GM18505 (cell line): ENCODE results near the gene SP6.

Experiments used
- ATAC-seq: cut with Tn5 transposase; IDR thresholded peaks from one replicate; pipeline ENCODE4 v1.9.1; 2021; ENCODE audit not compliant: unreplicated experiment
- POLR2A ChIP-seq: IDR thresholded peaks from 4 replicates; pipeline ENCODE4 v1.6.1; 2011; ENCODE audit warnings: borderline replicate concordance; ENCODE audit not compliant: insufficient read depth, insufficient read length; ENCODE audit errors: extremely low read depth

Gene SP6

DNA sequence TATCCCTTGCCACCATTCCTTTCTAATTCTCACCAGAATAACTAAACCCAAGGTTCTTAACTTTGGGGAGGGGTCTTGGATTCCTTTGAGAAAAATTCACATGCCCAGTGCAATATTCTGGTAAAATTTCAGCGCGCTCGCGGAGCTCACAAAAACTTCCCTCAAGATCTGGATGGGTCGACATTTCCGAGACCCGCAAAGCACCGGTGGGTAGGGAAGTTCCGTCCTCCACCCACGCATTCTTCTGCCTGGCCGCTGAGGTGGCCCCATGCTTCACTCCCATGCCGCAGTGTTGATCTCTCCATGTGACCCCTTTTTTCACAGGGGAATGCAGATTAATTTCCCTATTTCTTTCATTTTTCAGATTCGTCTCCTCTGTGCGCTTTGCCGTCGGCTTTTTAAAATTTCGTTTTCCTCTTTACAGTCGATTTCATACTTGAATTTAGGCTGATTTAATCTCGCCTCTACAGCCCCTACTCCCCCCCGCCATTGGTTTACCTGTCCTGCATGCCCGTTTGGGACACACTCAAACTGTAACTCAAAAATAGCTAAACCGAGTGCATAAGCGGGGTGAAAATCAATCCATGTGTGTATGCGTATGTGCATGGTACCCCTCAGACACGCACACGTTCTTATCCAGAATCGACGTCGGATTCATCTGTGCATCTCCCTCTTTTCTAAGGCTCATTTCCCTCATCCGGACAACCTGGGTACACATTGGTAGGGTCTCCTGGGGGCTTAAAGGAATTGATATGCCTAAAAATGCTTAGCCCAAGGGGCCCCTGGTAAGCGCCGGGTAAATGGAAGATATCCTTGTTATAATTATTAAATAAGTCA lies 1.4 kb upstream of the SP6 start:
- no peak for ATAC-seq
- TF ChIP-seq POLR2A, result no peak

DNA sequence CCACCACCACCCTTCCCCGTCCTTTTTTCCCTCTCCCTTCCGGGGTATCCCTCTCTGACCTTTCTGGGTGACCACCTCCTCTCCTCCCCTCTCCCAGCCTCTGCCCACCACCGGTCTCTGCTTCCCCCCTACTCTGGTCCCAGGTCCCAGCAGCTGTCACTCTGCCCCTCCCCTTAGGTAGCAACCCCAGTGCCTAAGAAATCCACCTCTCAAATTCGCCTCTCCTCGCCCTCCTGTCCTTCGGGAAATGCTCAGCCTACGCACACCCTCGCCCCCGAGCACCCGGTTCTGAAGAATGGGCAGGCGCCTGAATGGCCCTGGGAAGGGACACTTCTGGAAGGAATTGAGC lies 775 bp upstream of the SP6 start:
- TF ChIP-seq POLR2A, result no peak
- no peak for ATAC-seq

DNA sequence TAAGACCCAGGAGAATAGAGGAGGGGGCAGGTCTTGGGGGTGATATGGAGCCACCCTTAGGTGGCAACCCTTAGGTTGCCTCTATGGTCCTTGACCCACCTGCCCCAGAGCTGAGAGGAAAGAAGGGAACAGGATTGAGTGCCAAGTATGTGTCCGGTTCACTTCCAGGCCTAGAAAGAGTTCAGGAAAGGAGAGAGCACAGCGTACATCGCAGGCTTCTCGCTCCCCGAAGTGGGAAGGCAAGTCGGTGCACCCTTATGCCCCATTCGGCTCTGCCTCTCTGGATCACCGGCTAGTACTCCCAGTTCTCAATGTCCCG lies 631 bp downstream of the SP6 start:
- no peak for ATAC-seq
- TF ChIP-seq POLR2A, result no peak

DNA sequence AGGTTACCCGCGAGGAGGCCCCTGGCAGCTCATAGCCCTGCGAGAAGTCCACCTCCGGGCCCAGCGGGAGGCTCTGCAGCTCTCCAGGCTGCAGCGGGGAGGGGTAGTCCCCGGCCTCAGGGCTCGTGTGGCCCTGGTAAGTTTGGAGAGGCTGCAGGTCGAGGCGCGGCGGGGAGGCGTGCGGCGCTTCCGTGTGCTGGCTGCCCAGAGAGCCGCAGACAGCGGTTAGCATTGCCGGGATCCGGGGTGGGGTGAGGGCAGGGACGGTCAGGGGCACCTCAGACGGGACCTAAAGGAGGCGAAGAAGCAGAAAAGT lies 2.8 kb downstream of the SP6 start:
- no peak for ATAC-seq
- TF ChIP-seq POLR2A, result no peak

DNA sequence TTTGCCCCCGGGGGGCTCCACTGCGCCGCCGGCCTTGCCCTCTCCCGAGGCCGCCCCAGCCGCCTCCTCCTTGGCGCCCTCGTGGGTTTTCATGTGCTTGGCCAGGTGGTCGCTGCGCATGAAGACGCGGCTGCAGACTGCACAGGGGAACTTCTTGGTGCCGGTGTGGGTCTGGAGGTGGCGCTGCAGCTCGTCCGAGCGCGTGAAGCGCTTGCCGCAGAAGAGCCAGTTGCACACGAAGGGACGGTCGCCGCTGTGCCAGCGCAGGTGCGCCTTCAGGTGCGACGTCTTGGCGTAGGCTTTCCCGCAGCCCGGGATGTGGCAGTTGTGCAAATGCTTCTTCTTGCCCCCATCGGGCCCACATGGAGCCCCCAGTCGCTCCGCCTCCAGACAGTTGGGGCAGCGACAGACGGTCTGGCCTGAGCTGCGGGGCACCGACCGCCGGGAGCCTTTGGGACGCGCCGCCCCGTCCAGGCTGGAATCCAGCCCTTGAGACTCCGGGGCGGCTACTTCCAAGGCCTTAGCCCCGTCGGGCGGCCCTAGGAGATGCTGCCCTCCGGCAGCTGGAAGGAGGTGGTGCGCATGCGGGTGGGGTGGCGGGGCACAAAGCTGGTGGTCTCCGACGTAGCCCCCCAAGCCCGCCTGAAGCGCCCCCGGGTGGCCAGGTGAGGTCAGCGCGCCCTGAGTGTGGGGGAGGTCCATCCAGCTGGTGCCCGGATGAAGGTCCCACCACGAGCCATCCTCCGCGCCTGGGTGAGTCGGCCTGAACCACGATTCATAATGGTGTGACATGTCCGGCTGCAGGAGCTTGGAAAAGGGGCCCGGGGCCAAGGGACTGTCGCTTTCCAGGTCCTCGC lies 3.4 kb downstream of the SP6 start:
- no peak for ATAC-seq
- no peak for TF ChIP-seq POLR2A

DNA sequence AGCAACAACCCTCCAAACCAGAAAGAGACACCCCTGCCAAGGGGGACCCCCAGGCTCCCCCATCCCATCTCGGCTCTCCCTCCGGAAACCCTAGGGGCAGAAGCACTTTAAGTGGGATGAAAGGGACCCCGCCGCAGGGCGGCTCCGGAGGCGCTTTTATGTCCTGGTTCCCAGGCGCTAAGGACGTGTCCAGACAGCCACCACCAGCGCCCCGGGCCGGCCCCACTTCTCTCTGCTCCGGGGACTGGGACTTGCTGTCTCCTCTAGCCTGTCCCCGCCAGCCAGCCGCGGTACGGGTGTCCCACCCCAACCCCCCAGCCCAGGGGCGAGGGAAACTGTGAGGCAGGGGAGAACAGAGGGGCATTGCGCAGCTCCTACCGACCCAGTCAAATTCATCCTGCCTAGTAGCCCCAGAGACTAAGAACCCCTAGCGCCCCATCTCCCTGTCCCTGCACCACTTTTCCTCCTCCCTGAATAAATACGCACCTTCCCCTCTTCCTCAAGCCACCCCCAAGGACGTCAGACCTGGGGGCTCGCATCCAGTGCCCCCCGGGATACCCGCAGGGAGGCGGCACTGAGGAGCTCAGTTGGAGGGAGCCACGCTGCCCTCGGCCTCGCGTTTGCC lies 4.1 kb downstream of the SP6 start:
- no peak for TF ChIP-seq POLR2A
- no peak for ATAC-seq

DNA sequence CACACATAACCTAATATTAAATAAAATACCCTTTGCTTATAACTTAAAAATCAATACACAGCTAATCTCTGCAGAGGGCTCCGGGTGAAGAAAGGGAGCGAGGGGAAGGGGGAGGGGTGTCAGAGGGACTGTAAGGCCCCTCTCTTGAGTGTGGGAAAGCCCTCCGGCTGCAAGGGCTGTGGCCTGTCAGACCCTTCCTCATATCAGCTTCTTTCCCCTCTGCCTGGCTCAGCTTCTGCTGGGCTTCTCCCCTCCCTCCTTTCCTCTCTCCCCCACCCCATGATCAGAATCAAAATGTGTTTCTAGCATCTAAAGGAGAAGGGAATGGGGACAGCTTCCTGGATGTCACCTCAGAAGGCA lies 5.3 kb downstream of the SP6 start:
- no peak for TF ChIP-seq POLR2A

DNA sequence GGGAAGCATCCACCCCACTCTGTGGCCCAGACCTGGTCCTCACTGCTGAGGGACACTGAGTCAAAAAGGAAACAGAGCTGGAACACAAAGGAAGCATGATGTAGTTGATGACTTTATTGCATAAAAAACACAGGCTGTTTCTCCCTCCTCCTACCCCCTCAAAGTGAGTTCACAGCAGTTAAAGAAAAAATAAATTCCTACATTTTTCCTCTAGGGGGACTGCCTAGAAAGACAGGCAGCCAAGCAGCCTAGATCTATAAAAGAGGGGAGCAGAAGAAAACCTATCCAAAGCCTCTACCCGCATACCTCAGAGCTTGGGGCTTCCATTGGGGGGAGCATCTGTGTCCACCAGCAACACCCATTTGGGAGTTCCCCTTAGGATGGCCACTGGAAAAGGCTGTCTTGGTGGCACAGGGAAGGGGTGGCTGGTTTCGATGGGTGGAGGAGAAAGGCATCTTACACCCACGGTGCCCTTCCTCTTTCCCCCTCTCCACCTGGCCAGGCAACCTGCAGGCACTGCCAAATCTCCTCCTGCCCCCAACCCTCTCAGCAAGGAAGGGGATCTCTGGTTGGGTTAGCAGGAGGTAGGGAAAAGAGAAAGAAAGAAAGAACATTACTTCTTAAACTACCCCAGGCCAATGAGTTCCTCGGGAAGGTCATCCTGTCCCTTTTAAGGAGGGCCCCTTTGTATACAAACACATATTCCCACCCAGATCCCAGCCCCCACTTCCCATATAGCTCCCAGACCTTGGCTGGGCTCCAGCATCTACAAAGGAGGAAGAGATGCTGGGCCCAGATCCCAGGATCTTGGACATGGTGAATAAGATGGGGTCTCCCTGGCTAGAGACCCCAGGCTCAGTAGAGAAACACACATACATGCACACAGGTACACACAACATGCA lies 5.9 kb downstream of the SP6 start:
- ATAC-seq, result no peak
- no peak for TF ChIP-seq POLR2A

More for the DNA sequence above, 5.3 kb downstream of the SP6 start:
- ATAC-seq, result no peak

DNA sequence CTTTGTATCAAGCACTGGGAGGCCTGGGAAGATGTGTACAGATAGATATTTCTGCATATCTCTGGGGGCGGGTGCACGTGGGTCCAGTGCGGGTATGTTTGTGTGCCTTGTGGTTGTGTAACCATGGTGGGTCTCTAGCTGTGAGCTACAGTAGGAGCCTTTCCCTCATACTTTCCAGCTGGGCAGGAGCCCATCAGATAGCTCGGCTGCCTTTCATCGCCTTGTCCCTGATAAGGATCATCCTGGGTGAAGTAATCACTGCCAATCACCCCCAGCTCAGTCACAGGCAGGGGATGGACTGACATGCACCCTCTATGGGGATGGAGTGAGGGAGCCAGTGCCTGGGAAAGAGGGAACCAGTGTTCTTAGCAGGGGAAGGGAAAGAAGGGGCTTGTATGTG lies 6.7 kb downstream of the SP6 start:
- no peak for TF ChIP-seq POLR2A
- no peak for ATAC-seq

DNA sequence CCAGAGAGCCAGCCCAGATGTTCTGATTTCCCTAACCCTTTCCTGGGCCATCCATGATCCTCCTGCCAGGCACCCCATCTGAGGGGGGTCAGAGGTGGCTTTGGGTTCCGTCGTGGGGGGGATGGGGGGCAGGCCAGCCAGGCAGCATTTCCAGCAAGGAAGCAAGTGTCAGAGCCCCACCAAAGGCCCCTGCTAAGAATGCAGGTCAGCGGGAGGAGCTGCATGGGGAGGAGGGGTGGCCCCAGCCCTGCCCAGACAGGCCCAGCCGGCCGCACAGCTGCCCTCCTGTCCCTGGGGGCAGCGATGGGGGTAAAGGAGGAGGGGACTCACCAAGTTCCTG lies 7.6 kb downstream of the SP6 start:
- no peak for TF ChIP-seq POLR2A
- no peak for ATAC-seq

DNA sequence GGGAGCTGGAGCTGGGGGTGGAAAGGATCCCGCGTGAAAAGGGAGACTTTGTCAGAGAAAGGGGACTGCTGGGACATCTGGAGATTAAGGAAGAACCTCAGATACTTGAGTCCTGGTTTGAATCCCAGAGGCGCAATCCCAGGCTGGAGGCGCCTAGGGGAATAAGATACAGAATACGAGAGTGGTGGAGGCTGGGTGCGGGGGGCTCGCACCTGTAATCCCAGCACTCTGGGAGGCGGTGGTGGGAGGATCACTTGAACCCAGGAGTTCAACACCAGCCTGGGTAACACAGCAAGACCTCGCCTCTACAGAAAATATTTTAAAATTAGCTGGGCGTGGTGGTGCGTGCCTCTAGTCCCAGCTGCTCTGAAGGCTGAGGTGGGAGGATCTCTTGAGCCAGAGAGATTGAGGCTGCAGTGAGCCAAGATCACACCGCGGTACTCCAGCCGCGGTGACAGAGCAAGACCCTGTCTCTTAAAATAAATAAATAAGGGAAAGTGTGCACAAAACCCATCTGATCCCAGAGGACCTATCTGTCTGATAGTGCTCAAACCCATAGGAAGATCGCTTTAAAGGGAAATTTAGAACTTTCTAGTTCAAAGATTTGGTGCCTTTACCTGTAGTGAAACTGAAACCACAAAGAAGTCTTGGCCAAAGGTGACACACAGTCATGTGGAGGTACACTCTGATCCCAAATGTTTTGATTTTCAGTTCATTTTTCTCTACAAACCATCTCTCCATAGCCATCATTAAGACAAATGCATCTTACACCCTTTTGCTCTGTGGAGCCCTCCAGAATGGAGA lies 9.3 kb downstream of the SP6 start:
- no peak for ATAC-seq
- TF ChIP-seq POLR2A, result no peak

DNA sequence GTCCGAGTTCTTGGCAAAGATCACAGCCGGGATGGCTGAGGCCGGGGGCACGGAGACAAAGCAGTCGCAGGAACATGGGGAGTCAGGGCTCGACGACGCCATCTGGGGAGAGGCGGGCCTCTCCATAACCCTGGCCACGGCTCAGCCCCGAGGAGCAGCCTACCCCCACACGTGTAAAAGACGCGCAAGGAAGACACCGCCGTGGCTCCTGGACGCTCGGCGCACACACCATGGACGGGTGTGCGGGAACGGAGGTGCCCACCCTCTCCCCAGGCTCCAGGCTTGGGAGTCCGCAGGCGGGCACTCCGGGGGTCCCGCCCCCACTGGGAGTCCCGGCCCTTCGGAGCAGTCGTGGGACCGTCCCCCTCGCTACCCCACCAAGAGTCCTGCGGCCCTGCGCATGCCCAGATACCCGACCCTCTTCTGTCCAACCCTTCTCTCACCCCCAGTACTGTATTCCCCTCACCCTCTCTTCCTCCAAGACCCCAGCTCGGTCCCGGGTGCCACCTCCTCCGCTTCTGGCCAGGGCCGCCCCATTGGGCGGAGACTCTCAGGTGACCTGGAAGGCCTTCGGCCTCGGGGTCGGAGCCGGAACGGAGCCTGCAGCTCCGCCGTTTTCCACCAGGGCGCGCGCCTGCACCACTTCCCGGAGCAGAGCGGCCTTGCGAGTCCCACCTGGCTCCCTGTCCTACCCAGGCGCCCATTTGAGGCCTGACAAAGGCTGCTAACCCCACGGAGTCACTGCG lies 10.0 kb downstream of the SP6 start, which contains the start of gene SCRN2:
SCRN2 (minus strand) TSS at position 532 of the 746 bp plus-strand sequence; CDS start at position 102, 430 bp downstream.
- peak; percentile 50 for TF ChIP-seq POLR2A
- ATAC-seq, result peak; percentile 76
